Trophoblast cell (in vitro differentiated cells and primary cell): ENCODE measurements around the gene WDR38.
A peak's percentile ranks its signal among the peaks of the same experiment; 100 is the strongest.

Experiments used
- DNase-seq, 2 donors: peaks; one replicate each; pipeline ENCODE4 v3.0.0-alpha.2; 2016
- H2AFZ ChIP-seq: 2 replicates; pipeline ENCODE4 v1.6.1; 2013; ENCODE audit warnings: low read length, moderate library complexity, mild to moderate bottlenecking; ENCODE audit not compliant: insufficient read depth, poor library complexity
- H2AK5ac ChIP-seq: 2 replicates; pipeline ENCODE4 v1.6.1; 2013; ENCODE audit warnings: mild to moderate bottlenecking, low read length
- H2BK120ac ChIP-seq: 2 replicates; pipeline ENCODE4 v1.6.1; 2013; ENCODE audit warnings: low read length, mild to moderate bottlenecking, moderate library complexity; ENCODE audit not compliant: insufficient read depth, poor library complexity
- H2BK12ac ChIP-seq: 2 replicates; pipeline ENCODE4 v1.6.1; 2013; ENCODE audit warnings: mild to moderate bottlenecking, low read length, moderate library complexity
- H2BK5ac ChIP-seq: 2 replicates; pipeline ENCODE4 v1.6.1; 2013; ENCODE audit warnings: low read length, low read depth, moderate library complexity, mild to moderate bottlenecking; ENCODE audit not compliant: poor library complexity
- H3K14ac ChIP-seq: 2 replicates; pipeline ENCODE4 v1.6.1; 2013; ENCODE audit warnings: mild to moderate bottlenecking, low read length
- H3K18ac ChIP-seq: 2 replicates; pipeline ENCODE4 v1.6.1; 2013; ENCODE audit warnings: mild to moderate bottlenecking, low read length
- H3K23ac ChIP-seq: 2 replicates; pipeline ENCODE4 v1.6.1; 2013; ENCODE audit warnings: low read length
- H3K27ac ChIP-seq: 2 replicates; pipeline ENCODE4 v1.5.1; 2013; ENCODE audit warnings: low read depth, mild to moderate bottlenecking, inconsistent platforms, low read length, moderate library complexity
- H3K27me3 ChIP-seq: 2 replicates; pipeline ENCODE4 v1.6.1; 2013; ENCODE audit warnings: inconsistent platforms, mild to moderate bottlenecking, low read length, moderate library complexity; ENCODE audit not compliant: insufficient read depth
- H3K36me3 ChIP-seq, 2 experiments: 1 replicate in 1 of 2; 2 replicates in 1 of 2; pipeline ENCODE4 v1.6.1; 2013; ENCODE audit warnings: low read length in 2 of 2, mild to moderate bottlenecking in 2 of 2, moderate library complexity in 1 of 2; ENCODE audit not compliant: insufficient read depth in 2 of 2, control insufficient read depth in 1 of 2
- H3K4ac ChIP-seq: 2 replicates; pipeline ENCODE4 v1.6.1; 2013; ENCODE audit warnings: low read depth, mild to moderate bottlenecking, low read length, moderate library complexity
- H3K4me1 ChIP-seq, 2 experiments: 1 replicate in 1 of 2; 2 replicates in 1 of 2; pipeline ENCODE4 v1.6.1; 2013; ENCODE audit warnings: low read length in 2 of 2, mild to moderate bottlenecking in 2 of 2, moderate library complexity in 1 of 2; ENCODE audit not compliant: insufficient read depth in 2 of 2, control insufficient read depth in 1 of 2
- H3K4me2 ChIP-seq: 2 replicates; pipeline ENCODE4 v1.6.1; 2013; ENCODE audit warnings: inconsistent platforms, mild to moderate bottlenecking, low read length, moderate library complexity
- H3K4me3 ChIP-seq: 2 replicates; pipeline ENCODE4 v1.5.1; 2013; ENCODE audit warnings: mild to moderate bottlenecking, low read depth, low read length, inconsistent platforms
- H3K79me1 ChIP-seq: one replicate; pipeline ENCODE4 v1.6.1; 2013; ENCODE audit warnings: low read length
- H3K79me2 ChIP-seq: 2 replicates; pipeline ENCODE4 v1.6.1; 2013; ENCODE audit warnings: low read length, mild to moderate bottlenecking; ENCODE audit not compliant: control insufficient read depth, insufficient read depth, poor library complexity
- H3K9ac ChIP-seq: 2 replicates; pipeline ENCODE4 v1.6.1; 2013; ENCODE audit warnings: mild to moderate bottlenecking, low read length
- H3K9me3 ChIP-seq: 2 replicates; pipeline ENCODE4 v1.6.1; 2013; ENCODE audit warnings: low read depth, mild to moderate bottlenecking, control low read depth, inconsistent platforms, low read length; ENCODE audit not compliant: insufficient read depth
- H4K12ac ChIP-seq: 2 replicates; pipeline ENCODE4 v1.6.1; 2013; ENCODE audit warnings: low read depth, mild to moderate bottlenecking, low read length, moderate library complexity
- H4K8ac ChIP-seq: 2 replicates; pipeline ENCODE4 v1.6.1; 2013; ENCODE audit warnings: low read depth, mild to moderate bottlenecking, low read length, moderate library complexity
- H4K91ac ChIP-seq: one replicate; pipeline ENCODE4 v1.6.1; 2013; ENCODE audit warnings: low read depth, mild to moderate bottlenecking, low read length, moderate library complexity
- WGBS: extraction: QIAGEN DNeasy Blood & Tissue Kit; methylation state at CpG from one replicate; pipeline ENCODE4 v1.1.7; 2013; ENCODE audit warnings: missing lambda C conversion rate; ENCODE audit not compliant: insufficient read length, insufficient coverage; ENCODE audit errors: extremely low coverage; 5-methylcytosine and 5-hydroxymethylcytosine counted together

Gene WDR38

DNA sequence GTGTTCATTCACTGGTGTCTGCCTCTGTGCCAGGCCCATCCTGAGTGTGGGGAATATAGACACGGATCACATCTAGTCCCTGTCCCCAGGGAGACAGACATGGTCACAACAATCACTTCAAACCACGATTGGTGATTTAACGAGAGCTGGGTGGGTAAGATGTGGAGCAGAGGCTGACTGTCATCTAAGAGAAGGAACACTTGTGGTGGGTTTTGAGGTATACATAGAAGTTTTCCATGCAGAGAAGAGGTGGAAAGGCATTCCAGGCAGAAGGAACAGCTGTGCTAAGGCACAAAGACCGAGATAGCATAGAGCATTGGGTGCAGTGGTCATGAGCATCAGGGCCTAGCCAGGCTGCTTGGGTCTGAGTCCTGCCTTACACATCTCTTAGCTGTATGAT is 22.7 kb upstream of the WDR38 start:
- H3K79me1 ChIP-seq, result peaks cover 3% of the 10 kb centered on the region
- no peaks in the 10 kb centered on the region for H3K36me3 ChIP-seq
- H2BK5ac ChIP-seq, result no peak overlapping the region
- no CpG with 5 or more reads among the region's 4 CpGs for WGBS
- no peak overlapping the region for H2BK12ac ChIP-seq
- DNase-seq, result no peak
- H2AFZ ChIP-seq, result no peak overlapping the region
- no peak overlapping the region for H2AK5ac ChIP-seq
- no peak overlapping the region for H3K23ac ChIP-seq
- no peak overlapping the region for H3K9ac ChIP-seq
- no peak overlapping the region for H3K4me3 ChIP-seq
- no peaks in the 10 kb centered on the region for H3K9me3 ChIP-seq
- H3K14ac ChIP-seq, result no peak overlapping the region
- H4K91ac ChIP-seq, result no peak overlapping the region
- H3K4ac ChIP-seq, result no peak overlapping the region
- H2BK120ac ChIP-seq, result no peak overlapping the region
- no peak overlapping the region for H3K4me2 ChIP-seq
- H3K4me1 ChIP-seq, result peaks cover 0 to 3% of the 10 kb centered on the region in 2 experiments
- H3K27me3 ChIP-seq, result no peaks in the 10 kb centered on the region
- H3K79me2 ChIP-seq, result no peaks in the 10 kb centered on the region
- H3K27ac ChIP-seq, result no peak overlapping the region
- H4K12ac ChIP-seq, result no peak overlapping the region
- no peak overlapping the region for H4K8ac ChIP-seq
- H3K18ac ChIP-seq, result no peak overlapping the region

DNA sequence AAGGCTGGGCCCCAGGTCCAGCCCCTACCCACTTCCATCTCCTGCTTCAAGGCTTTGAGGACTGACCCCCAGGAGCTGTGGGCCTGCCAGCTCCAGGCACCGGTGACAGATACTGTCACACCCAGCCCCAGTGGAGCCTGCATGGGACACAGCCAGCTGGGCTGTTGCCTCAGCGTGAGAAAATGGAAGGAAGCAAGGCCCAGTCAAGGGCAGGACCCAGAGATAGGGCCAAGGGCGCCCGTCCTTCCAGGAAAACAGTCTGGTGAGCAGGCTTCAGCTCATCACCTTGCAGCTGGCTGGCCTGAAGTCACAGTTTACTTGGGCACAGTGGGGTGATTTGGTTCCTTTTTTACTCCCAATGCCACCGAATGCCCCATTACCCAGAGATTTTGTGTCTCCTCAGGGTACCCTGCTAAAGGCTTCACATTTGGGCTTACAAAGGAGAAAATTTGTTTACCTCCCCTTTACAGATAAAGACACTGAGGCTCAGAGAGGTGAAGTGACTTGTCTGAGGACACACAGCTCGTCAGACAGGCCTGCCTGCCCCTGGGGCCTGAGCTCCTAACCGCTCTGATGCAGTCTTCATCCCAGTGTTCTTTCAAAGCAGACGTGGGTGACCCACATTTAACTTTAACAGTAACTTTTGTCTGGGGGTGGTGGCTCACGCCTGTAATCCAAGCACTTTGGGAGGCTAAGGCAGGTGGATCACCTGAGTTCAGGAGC is 21.5 kb upstream of the WDR38 start:
- Histone ChIP-seq H3K4me1 (peaks cover 0 to 3% of the 10 kb centered on the region in 2 experiments), H3K79me1 (peaks cover 3% of the 10 kb centered on the region), H2AFZ (no peak overlapping the region), H3K9ac (no peak overlapping the region), H3K27me3 (no peaks in the 10 kb centered on the region), H3K4ac (no peak overlapping the region), H3K4me2 (no peak overlapping the region), H2BK12ac (no peak overlapping the region), H2AK5ac (no peak overlapping the region), H3K4me3 (no peak overlapping the region), H3K79me2 (no peaks in the 10 kb centered on the region), H3K23ac (no peak overlapping the region), H3K14ac (no peak overlapping the region), H2BK120ac (no peak overlapping the region), H3K36me3 (no peaks in the 10 kb centered on the region), H3K27ac (no peak overlapping the region), H4K91ac (no peak overlapping the region), H3K18ac (no peak overlapping the region), H4K12ac (no peak overlapping the region), H2BK5ac (no peak overlapping the region), H3K9me3 (no peaks in the 10 kb centered on the region), H4K8ac (no peak overlapping the region)
- DNase-seq, result no peak
- no CpG with 5 or more reads among the region's 9 CpGs for WGBS

GRCh38 chr9:124834591-124834990 is 18.7 kb upstream of the WDR38 start:
- no CpG with 5 or more reads among the region's 7 CpGs for WGBS

DNA sequence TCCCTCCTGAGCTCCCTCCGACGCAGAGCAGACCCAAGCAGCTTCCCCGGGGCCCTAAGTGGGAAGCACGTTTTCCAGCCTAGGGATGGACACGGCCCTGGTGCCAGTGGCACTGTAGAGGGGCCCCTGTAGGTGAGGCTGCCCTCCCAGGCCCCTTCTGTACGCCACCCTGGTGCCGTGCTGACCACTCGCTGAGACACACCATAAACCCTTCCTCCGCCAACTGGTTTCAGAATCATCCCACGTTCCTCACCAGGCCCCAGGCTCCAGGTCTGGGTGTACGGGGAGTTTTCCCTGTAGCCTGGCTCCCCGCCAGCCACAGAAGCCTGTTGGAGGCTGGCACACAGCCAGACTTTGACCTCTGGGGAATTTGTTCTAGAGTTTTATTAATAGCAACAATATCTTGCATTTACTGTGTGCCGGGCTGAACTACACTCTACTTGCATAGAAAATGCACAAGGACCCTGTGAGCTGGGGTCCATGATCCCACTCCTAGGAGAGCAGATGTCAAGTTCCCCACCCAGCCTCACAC is 18.2 kb upstream of the WDR38 start:
- no peak overlapping the region for H3K18ac ChIP-seq
- H3K79me2 ChIP-seq, result no peaks in the 10 kb centered on the region
- H3K4ac ChIP-seq, result no peak overlapping the region
- WGBS, result no CpG with 5 or more reads among the region's 13 CpGs
- no peak for DNase-seq
- H3K14ac ChIP-seq, result no peak overlapping the region
- no peak overlapping the region for H4K8ac ChIP-seq
- no peak overlapping the region for H2BK5ac ChIP-seq
- peaks cover 0 to 3% of the 10 kb centered on the region in 2 experiments for H3K4me1 ChIP-seq
- H3K36me3 ChIP-seq, result no peaks in the 10 kb centered on the region
- H2AFZ ChIP-seq, result peak overlapping the region; percentile 43
- H4K12ac ChIP-seq, result no peak overlapping the region
- no peak overlapping the region for H3K4me3 ChIP-seq
- H3K9ac ChIP-seq, result no peak overlapping the region
- H2BK120ac ChIP-seq, result no peak overlapping the region
- peak overlapping the region; percentile 20 for H2AK5ac ChIP-seq
- H3K27me3 ChIP-seq, result no peaks in the 10 kb centered on the region
- no peak overlapping the region for H4K91ac ChIP-seq
- H3K4me2 ChIP-seq, result no peak overlapping the region
- H3K9me3 ChIP-seq, result no peaks in the 10 kb centered on the region
- no peak overlapping the region for H2BK12ac ChIP-seq
- H3K79me1 ChIP-seq, result peaks cover 3% of the 10 kb centered on the region
- H3K27ac ChIP-seq, result no peak overlapping the region
- no peak overlapping the region for H3K23ac ChIP-seq

More at GRCh38 chr9:124834591-124834990, 18.7 kb upstream of the WDR38 start:
- no peak overlapping the region for H2BK5ac ChIP-seq
- peaks cover 0 to 3% of the 10 kb centered on the region in 2 experiments for H3K4me1 ChIP-seq
- H3K4ac ChIP-seq, result no peak overlapping the region
- peak overlapping the region; percentile 55 for H4K91ac ChIP-seq
- H3K36me3 ChIP-seq, result no peaks in the 10 kb centered on the region
- H3K27me3 ChIP-seq, result no peaks in the 10 kb centered on the region
- peak overlapping the region; percentile 6 for H2AFZ ChIP-seq
- peak overlapping the region; percentile 40 for H3K14ac ChIP-seq
- DNase-seq, result no peak
- no peak overlapping the region for H3K23ac ChIP-seq
- no peak overlapping the region for H4K8ac ChIP-seq
- H3K79me1 ChIP-seq, result peaks cover 3% of the 10 kb centered on the region
- H3K18ac ChIP-seq, result no peak overlapping the region
- H4K12ac ChIP-seq, result no peak overlapping the region
- H2BK120ac ChIP-seq, result no peak overlapping the region
- H3K27ac ChIP-seq, result no peak overlapping the region
- H3K4me3 ChIP-seq, result no peak overlapping the region
- H2AK5ac ChIP-seq, result peak overlapping the region; percentile 56
- H3K9me3 ChIP-seq, result no peaks in the 10 kb centered on the region
- no peaks in the 10 kb centered on the region for H3K79me2 ChIP-seq
- H3K9ac ChIP-seq, result no peak overlapping the region
- H2BK12ac ChIP-seq, result peak overlapping the region; percentile 45
- no peak overlapping the region for H3K4me2 ChIP-seq
